Suppressor macrophage treated with lipopolysaccharide for 1 hour (primary cell): ENCODE data around the gene SFSWAP.
A peak's percentile ranks its signal among the peaks of the same experiment; 100 is the strongest.
"Not testable (repeated sequence)": the region's sequence is repeated elsewhere in the genome, so short reads cannot be mapped to it uniquely, and the experiment has no call there.

Experiments used
- DNase-seq, 3 donors: peaks; one replicate each; pipeline ENCODE4 v3.0.0-alpha.2; 2020 to 2022

The SFSWAP gene

DNA sequence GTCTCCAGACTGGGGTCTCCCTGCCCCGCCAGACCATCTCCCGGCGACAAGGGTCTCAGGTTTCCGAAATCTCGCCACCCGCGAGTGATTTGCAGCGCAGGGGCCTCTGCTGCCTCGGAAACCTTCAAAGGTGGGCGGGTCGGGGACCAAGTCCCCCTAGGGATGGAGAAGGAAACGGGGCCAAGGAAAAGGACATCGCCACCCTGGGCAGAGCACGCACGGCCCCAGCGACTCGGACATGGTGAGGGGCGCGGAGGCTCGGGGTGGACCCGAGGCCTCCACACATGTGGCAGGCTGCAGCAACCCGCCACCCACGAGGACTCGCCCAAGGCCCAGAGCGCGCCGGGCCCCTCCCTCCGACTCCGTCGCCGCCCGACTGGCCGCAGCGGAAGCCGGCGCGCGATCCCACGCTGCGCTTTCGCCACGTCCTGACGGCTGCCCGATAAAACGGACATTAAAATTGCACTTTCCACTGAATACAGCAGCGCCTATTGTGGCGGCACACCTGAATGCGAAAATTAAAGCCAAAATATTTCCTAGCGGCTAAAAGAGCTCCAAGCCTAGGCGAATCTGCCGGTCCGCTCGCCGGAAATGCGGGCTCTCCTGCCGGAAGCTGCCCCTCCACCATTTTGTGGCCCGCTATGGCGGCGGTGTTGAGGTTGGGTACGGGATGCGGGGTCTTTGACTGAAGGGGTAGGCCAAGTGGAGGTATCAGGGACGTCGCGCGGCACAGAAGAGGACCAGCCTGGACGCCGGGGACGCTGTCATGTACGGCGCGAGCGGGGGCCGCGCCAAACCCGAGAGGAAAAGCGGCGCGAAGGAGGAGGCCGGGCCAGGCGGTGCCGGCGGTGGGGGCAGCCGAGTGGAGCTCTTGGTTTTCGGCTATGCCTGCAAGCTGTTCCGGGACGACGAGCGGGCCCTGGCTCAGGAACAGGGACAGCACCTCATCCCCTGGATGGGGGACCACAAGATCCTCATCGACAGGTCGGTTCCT, at the start of gene SFSWAP:
SFSWAP (plus strand) TSS at position 627 of the 994 bp plus-strand sequence; CDS start at position 767, 140 bp downstream.
- peak; percentile 85 to 94 (median 91) for DNase-seq

GRCh38 chr12:131661170-131661985, 49.5 kb upstream of the SFSWAP start:
- DNase-seq: not testable (repeated sequence)

- not testable (repeated sequence) for DNase-seq
Measured at GRCh38 chr12:131661986-131662288, 49.0 kb upstream of the SFSWAP start.

DNA sequence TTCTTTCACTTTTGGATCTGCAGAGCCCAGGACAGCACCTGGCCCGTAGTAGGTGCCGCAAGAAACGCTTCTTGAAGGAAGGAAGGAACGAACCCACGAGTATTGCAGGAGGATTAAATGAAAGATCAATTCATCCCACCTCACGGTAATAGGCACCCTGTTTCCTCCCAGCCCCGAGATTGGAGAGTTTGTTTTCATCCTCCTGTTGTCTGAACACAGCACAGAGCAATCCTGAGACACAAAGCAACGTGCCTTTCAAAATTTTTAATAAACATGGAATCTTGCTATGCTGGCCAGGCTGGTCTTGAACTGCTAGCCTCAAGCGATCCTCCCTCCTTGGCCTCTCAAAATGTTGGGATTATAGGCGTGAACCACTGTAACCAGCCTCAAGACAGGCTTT, 48.5 kb upstream of the SFSWAP start:
- not testable (repeated sequence) for DNase-seq

- not testable (repeated sequence) for DNase-seq
Measured at GRCh38 chr12:131665666-131666065, 45.2 kb upstream of the SFSWAP start.

- not testable (repeated sequence) for DNase-seq
Measured at GRCh38 chr12:131666486-131666885, 44.4 kb upstream of the SFSWAP start.

DNA sequence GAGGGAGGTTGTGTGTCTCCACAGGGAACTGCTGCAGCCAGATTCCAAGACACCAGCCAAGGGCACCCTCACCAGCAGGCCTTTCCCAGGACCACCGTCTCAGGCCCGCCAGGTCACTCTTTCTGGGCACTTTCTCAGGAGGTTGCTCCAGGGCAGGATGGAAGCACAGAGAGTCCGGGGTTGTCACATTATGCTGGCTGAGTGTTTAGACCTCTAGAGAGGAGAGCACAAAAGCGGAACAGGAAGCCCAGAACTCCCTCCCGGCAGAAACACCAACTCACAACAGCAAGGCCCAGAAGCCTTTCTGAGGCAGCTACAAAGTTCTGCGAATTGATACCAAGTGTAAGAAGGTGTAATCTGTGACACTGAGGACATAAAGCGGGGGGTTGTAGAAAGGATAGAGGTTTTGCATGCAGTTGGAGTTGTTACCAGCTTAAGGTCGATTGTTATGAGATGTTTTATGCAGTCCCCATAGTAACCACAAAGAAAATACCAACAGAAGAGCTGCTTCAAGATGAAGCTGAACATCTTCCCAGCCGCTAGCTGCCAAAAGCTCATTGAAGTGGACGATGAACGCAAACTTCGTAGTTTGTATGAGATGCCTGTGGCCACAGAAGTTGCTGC, 43.8 kb upstream of the SFSWAP start:
- peak; percentile 40 to 45 (median 43) for DNase-seq

- DNase-seq: no peak
Measured at GRCh38 chr12:131671276-131671675, 39.6 kb upstream of the SFSWAP start.

DNA sequence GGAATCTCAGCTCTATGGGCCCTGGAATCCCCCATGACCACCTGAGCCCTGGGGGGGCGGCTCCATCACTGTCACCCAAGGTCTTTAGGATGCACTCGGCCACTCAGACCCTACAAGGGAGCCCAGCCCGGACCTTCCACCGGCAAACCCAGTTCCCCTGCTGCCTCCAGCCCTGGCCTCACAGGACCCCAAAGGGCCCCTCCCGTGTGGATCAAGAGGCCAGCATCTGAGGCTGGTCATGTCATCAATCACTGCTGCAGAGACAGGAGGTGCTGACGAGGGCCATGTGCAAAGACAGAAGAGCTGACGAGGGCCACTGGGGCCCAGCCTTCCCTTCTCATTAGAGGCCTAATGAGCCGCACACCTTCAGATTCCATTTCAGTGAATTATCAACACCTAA, 39.0 kb upstream of the SFSWAP start:
- DNase-seq: no peak

DNA sequence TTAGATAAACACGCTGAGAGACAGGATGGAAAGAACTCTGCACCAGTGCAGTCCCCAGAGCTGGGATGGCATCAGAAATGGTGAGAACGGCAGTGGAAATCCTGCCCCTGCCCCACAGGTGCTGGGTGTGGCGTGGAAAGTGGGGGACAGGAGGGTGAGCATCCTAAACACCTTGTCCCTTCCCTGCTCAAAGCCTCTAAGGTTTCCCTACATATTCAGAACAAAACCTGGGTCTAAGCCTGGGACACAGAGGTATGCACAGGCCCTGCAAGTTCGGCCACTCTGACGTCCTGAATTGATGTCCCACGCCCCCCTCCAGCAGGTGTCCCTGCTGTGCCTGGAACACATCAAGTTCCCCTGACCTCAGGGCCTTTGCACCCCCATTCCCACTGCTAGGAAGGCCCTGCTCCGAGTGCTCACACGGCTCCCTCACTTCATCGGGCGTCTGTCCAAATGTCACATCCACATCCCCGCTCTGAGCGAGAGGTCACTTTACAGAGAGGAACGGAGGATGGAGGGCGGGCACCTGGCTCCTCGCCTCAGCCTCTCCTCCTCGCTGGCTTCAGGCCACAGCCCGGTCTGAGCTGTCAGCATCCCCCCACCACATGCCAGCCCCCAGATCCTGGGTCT, 38.5 kb upstream of the SFSWAP start:
- DNase-seq: no peak

GRCh38 chr12:131672941-131673887, 37.7 kb upstream of the SFSWAP start:
- DNase-seq: peak; percentile 42 to 73 (median 66)

DNA sequence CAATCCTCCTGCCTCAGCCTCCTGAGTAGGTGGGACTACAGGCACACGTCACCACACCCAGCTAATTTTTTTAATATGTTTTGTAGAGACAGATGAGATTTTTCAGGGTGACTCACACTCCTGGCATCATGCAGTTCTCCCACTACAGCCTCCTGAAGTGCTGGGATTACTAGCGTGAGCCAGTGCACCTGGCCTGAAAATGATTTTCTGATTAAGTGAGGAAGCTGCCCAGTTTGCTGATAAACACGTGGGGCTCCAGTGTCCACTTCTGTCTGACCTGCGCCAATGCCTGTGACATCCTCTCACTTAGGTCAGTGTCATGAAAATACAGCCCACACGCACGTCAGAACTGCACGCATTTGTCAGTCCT, 37.0 kb upstream of the SFSWAP start:
- no peak for DNase-seq

GRCh38 chr12:131674373-131674772, 36.5 kb upstream of the SFSWAP start:
- no peak for DNase-seq

GRCh38 chr12:131675126-131676080, 35.5 kb upstream of the SFSWAP start:
- no peak for DNase-seq

GRCh38 chr12:131676544-131676943, 34.3 kb upstream of the SFSWAP start:
- DNase-seq: no peak

DNA sequence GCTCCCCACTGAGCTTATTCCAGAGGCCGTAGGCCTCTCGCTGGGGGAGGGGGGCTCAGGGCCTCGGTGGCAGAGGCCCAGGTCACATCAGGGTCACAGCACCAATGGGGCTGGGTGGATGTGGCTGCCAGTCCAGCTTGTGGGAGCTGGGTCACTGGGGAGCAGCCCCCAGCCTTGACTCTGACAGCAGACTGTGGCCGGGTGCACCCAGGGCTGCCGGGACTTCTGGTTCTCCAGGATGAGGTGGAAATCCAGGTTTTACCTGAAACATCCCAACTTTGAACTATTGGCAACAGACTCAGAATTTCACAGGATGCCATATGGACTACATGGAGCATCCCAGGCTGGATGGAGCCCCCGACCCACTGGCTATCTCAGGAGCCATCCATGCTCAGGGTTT, 33.8 kb upstream of the SFSWAP start:
- DNase-seq: not testable (repeated sequence)

- no peak for DNase-seq
Measured at GRCh38 chr12:131677699-131678098, 33.2 kb upstream of the SFSWAP start.

GRCh38 chr12:131678389-131679181, 32.3 kb upstream of the SFSWAP start:
- not testable (repeated sequence) for DNase-seq

GRCh38 chr12:131679186-131679585, 31.7 kb upstream of the SFSWAP start:
- DNase-seq: not testable (repeated sequence)
